ENCODE measurements around the gene VDR.

The VDR gene

GRCh38 chr12:47862881-47863280 is 41.9 kb downstream of the VDR start:
- no peak overlapping the region for H3K4me3 ChIP-seq (ENCODE audit: low read depth, low read length)
- no peak for TF ChIP-seq CTCF (IDR thresholded peaks at IDR 0.05; ENCODE audit: low read depth, low read length)
- DNase-seq (ENCODE audit: low read depth, low spot score) = no peak
- in situ Hi-C loops (cut with HindIII; ENCODE audit: low sequenced_read_pairs) = no loop called here

GRCh38 chr12:47862167-47862750 is 42.5 kb downstream of the VDR start:
- DNase-seq (ENCODE audit: low read depth, low spot score) = no peak
- no peak for TF ChIP-seq CTCF (IDR thresholded peaks at IDR 0.05; ENCODE audit: low read depth, low read length)
- in situ Hi-C loops (cut with HindIII; ENCODE audit: low sequenced_read_pairs) = no loop called here
- H3K4me3 ChIP-seq (ENCODE audit: low read depth, low read length) = no peak overlapping the region

- DNase-seq (ENCODE audit: low read depth, low spot score) = no peak
- in situ Hi-C loops (cut with HindIII; ENCODE audit: low sequenced_read_pairs) = no loop called here
- TF ChIP-seq CTCF (IDR thresholded peaks at IDR 0.05; ENCODE audit: low read depth, low read length) = no peak
- H3K4me3 ChIP-seq (ENCODE audit: low read depth, low read length) = no peak overlapping the region
Observed at GRCh38 chr12:47860873-47861272, 43.9 kb downstream of the VDR start.

GRCh38 chr12:47860279-47860841 is 44.4 kb downstream of the VDR start:
- in situ Hi-C loops (cut with HindIII; ENCODE audit: low sequenced_read_pairs) = no loop called here

GRCh38 chr12:47858511-47859266 is 46.1 kb downstream of the VDR start:
- in situ Hi-C loops (cut with HindIII; ENCODE audit: low sequenced_read_pairs) = no loop called here
- no peak for DNase-seq (ENCODE audit: low read depth, low spot score)
- H3K4me3 ChIP-seq (ENCODE audit: low read depth, low read length) = no peak overlapping the region
- no peak for TF ChIP-seq CTCF (IDR thresholded peaks at IDR 0.05; ENCODE audit: low read depth, low read length)

More at GRCh38 chr12:47860279-47860841, 44.4 kb downstream of the VDR start:
- no peak overlapping the region for H3K4me3 ChIP-seq (ENCODE audit: low read depth, low read length)
- no peak for TF ChIP-seq CTCF (IDR thresholded peaks at IDR 0.05; ENCODE audit: low read depth, low read length)
- DNase-seq (ENCODE audit: low read depth, low spot score) = no peak

GRCh38 chr12:47856721-47857575 is 47.8 kb downstream of the VDR start:
- no peak for TF ChIP-seq CTCF (IDR thresholded peaks at IDR 0.05; ENCODE audit: low read depth, low read length)
- no peak for DNase-seq (ENCODE audit: low read depth, low spot score)
- in situ Hi-C loops (cut with HindIII; ENCODE audit: low sequenced_read_pairs) = no loop called here
- H3K4me3 ChIP-seq (ENCODE audit: low read depth, low read length) = no peak overlapping the region
